NT2/D1 (cell line): Measurements from ENCODE around the gene TARS2.

Experiments used
- SUZ12 ChIP-seq: IDR thresholded peaks from 2 replicates; pipeline ENCODE4 v1.6.1; 2011; ENCODE audit not compliant: insufficient read length, insufficient read depth; ENCODE audit errors: extremely low read depth
- ZNF274 ChIP-seq: IDR thresholded peaks from 2 replicates; pipeline ENCODE4 v1.6.1; 2011; ENCODE audit warnings: mild to moderate bottlenecking, low read depth, low read length

- TF ChIP-seq ZNF274 (no peak), SUZ12 (no peak)
These were observed 43.4 kb downstream of the TARS2 start for GRCh38 chr1:150530491-150531159.
